HAP-1 (cell line): Measurements from ENCODE around the gene SYTL4.
A peak's percentile ranks its signal among the peaks of the same experiment; 100 is the strongest.

Source experiments
- DNase-seq, 2 experiments: peaks; one replicate each; pipeline ENCODE4 v3.0.0-alpha.2; 2016 to 2020; ENCODE audit warnings: low spot score in 2 of 2
- H3K27me3 ChIP-seq: fragments of 250-450 bp; sonication (Bioruptor Pico); 2 replicates; pipeline ENCODE4 v1.5.1; 2020; ENCODE audit warnings: low read depth, mild to moderate bottlenecking, moderate library complexity
- H3K36me3 ChIP-seq: fragments of 250-450 bp; sonication (Bioruptor Pico); replicated peaks from 2 replicates; pipeline ENCODE4 v1.5.1; 2020; ENCODE audit warnings: mild to moderate bottlenecking
- H3K4me1 ChIP-seq: fragments of 250-450 bp; sonication (Bioruptor Pico); 2 replicates; pipeline ENCODE4 v1.5.1; 2020; ENCODE audit warnings: mild to moderate bottlenecking
- H3K4me3 ChIP-seq: fragments of 250-450 bp; sonication (Bioruptor Pico); 2 replicates; pipeline ENCODE4 v1.5.1; 2020; ENCODE audit warnings: mild to moderate bottlenecking, moderate library complexity
- H3K9me3 ChIP-seq: fragments of 250-450 bp; sonication (Bioruptor Pico); 2 replicates; pipeline ENCODE4 v1.5.1; 2020; ENCODE audit warnings: mild to moderate bottlenecking, moderate library complexity
- in situ Hi-C: fragments of 300-500 bp; cut with MboI; formaldehyde crosslinking; loops from 3 replicates; pipeline ENCODE4 v1.14.3; 2020; ENCODE audit warnings: low sequenced_read_pairs, inconsistent platforms, mixed read lengths

The SYTL4 gene

GRCh38 chrX:100719139-100719538, 12.8 kb downstream of the SYTL4 start:
- H3K9me3 ChIP-seq, result no peaks in the 10 kb centered on the region
- no peaks in the 10 kb centered on the region for H3K36me3 ChIP-seq
- no peak for DNase-seq
- peaks cover 8% of the 10 kb centered on the region for H3K4me1 ChIP-seq
- no peak overlapping the region for H3K4me3 ChIP-seq
- in situ Hi-C loops, result no loop called here
- H3K27me3 ChIP-seq, result no peaks in the 10 kb centered on the region

- Histone ChIP-seq H3K27me3 (no peaks in the 10 kb centered on the region), H3K4me3 (no peak overlapping the region), H3K4me1 (peaks cover 8% of the 10 kb centered on the region), H3K36me3 (no peaks in the 10 kb centered on the region), H3K9me3 (no peaks in the 10 kb centered on the region)
- no peak for DNase-seq
- in situ Hi-C loops, result no loop called here
Measured at GRCh38 chrX:100717363-100717762, 14.6 kb downstream of the SYTL4 start.

GRCh38 chrX:100710816-100711215, 21.1 kb downstream of the SYTL4 start:
- no peaks in the 10 kb centered on the region for H3K36me3 ChIP-seq
- in situ Hi-C loops, result no loop called here
- peak; percentile 22 to 29 for DNase-seq
- H3K9me3 ChIP-seq, result no peaks in the 10 kb centered on the region; the same call in 1 of the 2 replicates
- H3K27me3 ChIP-seq, result no peaks in the 10 kb centered on the region
- peaks cover 10% of the 10 kb centered on the region for H3K4me1 ChIP-seq
- H3K4me3 ChIP-seq, result no peak overlapping the region

GRCh38 chrX:100704581-100705203, 27.2 kb downstream of the SYTL4 start:
- Histone ChIP-seq H3K36me3 (no peaks in the 10 kb centered on the region), H3K9me3 (no peaks in the 10 kb centered on the region; the same call in 1 of the 2 replicates), H3K27me3 (no peaks in the 10 kb centered on the region), H3K4me3 (no peak overlapping the region), H3K4me1 (peaks cover 3% of the 10 kb centered on the region; the same call in 1 of the 2 replicates)
- in situ Hi-C loops, result no loop called here
- DNase-seq, result no peak

- DNase-seq, result no peak
- in situ Hi-C loops, result no loop called here
- no peaks in the 10 kb centered on the region for H3K9me3 ChIP-seq
- H3K4me3 ChIP-seq, result no peak overlapping the region
- H3K36me3 ChIP-seq, result no peaks in the 10 kb centered on the region
- no peaks in the 10 kb centered on the region for H3K27me3 ChIP-seq
- no peaks in the 10 kb centered on the region; the same call in 1 of the 2 replicates for H3K4me1 ChIP-seq
Measured at GRCh38 chrX:100700809-100701208, 31.1 kb downstream of the SYTL4 start.

- no peaks in the 10 kb centered on the region for H3K9me3 ChIP-seq
- H3K36me3 ChIP-seq, result 0 out of 2 replicates have a peak, but pooled peaks cover 4% of the 10 kb centered on the region
- H3K4me1 ChIP-seq, result peaks cover 13% of the 10 kb centered on the region
- DNase-seq, result no peak
- H3K4me3 ChIP-seq, result no peak overlapping the region
- in situ Hi-C loops, result no loop called here
- no peaks in the 10 kb centered on the region for H3K27me3 ChIP-seq
Measured at GRCh38 chrX:100698551-100698950, 33.4 kb downstream of the SYTL4 start.

- H3K27me3 ChIP-seq, result no peaks in the 10 kb centered on the region
- H3K4me3 ChIP-seq, result no peak overlapping the region
- 0 out of 2 replicates have a peak, but pooled peaks cover 4% of the 10 kb centered on the region for H3K36me3 ChIP-seq
- peaks cover 14% of the 10 kb centered on the region for H3K4me1 ChIP-seq
- in situ Hi-C loops, result no loop called here
- no peaks in the 10 kb centered on the region for H3K9me3 ChIP-seq
- DNase-seq, result no peak
Measured at GRCh38 chrX:100696699-100697351, 35.1 kb downstream of the SYTL4 start.

GRCh38 chrX:100695991-100696390, 35.9 kb downstream of the SYTL4 start:
- in situ Hi-C loops, result no loop called here
- Histone ChIP-seq H3K4me1 (peaks cover 14% of the 10 kb centered on the region), H3K36me3 (0 out of 2 replicates have a peak, but pooled peaks cover 4% of the 10 kb centered on the region), H3K9me3 (no peaks in the 10 kb centered on the region), H3K4me3 (no peak overlapping the region), H3K27me3 (no peaks in the 10 kb centered on the region)
- DNase-seq, result no peak

- Histone ChIP-seq H3K36me3 (0 out of 2 replicates have a peak, but pooled peaks cover 4% of the 10 kb centered on the region), H3K27me3 (no peaks in the 10 kb centered on the region), H3K9me3 (no peaks in the 10 kb centered on the region), H3K4me3 (no peak overlapping the region), H3K4me1 (peaks cover 14% of the 10 kb centered on the region)
- peak; percentile 27 to 29 for DNase-seq
- in situ Hi-C loops, result no loop called here
Measured at GRCh38 chrX:100695302-100695701, 36.6 kb downstream of the SYTL4 start.

- Histone ChIP-seq H3K9me3 (no peaks in the 10 kb centered on the region), H3K4me1 (no peaks in the 10 kb centered on the region), H3K36me3 (peaks cover 35% of the 10 kb centered on the region), H3K4me3 (no peak overlapping the region), H3K27me3 (no peaks in the 10 kb centered on the region)
- DNase-seq, result no peak
- in situ Hi-C loops, result loop anchor here (5.0 kb wide), 1 partner anchor 80 kb away; no protein-coding TSS in a partner anchor
Measured at GRCh38 chrX:100687546-100687945, 44.4 kb downstream of the SYTL4 start.

- in situ Hi-C loops, result loop anchor here (5.0 kb wide), 1 partner anchor 80 kb away; no protein-coding TSS in a partner anchor
- H3K9me3 ChIP-seq, result no peaks in the 10 kb centered on the region
- no peak for DNase-seq
- H3K4me3 ChIP-seq, result no peak overlapping the region
- peaks cover 35% of the 10 kb centered on the region for H3K36me3 ChIP-seq
- H3K27me3 ChIP-seq, result no peaks in the 10 kb centered on the region
- no peaks in the 10 kb centered on the region for H3K4me1 ChIP-seq
Measured at GRCh38 chrX:100687128-100687527, 44.8 kb downstream of the SYTL4 start.

GRCh38 chrX:100685997-100686305, 46.0 kb downstream of the SYTL4 start:
- in situ Hi-C loops, result loop anchor here (5.0 kb wide), 1 partner anchor 81 kb away; no protein-coding TSS in a partner anchor
- Histone ChIP-seq H3K27me3 (no peaks in the 10 kb centered on the region), H3K4me1 (no peaks in the 10 kb centered on the region), H3K9me3 (no peaks in the 10 kb centered on the region), H3K36me3 (peaks cover 35% of the 10 kb centered on the region), H3K4me3 (no peak overlapping the region)
- no peak for DNase-seq

- peak; percentile 78 to 86 for DNase-seq
- Histone ChIP-seq H3K4me1 (no peaks in the 10 kb centered on the region), H3K36me3 (peaks cover 37% of the 10 kb centered on the region), H3K27me3 (no peaks in the 10 kb centered on the region), H3K9me3 (no peaks in the 10 kb centered on the region), H3K4me3 (no peak overlapping the region)
- in situ Hi-C loops, result loop anchor here (5.0 kb wide), 1 partner anchor 82 kb away; no protein-coding TSS in a partner anchor
Measured at GRCh38 chrX:100685284-100685996, 46.5 kb downstream of the SYTL4 start.

GRCh38 chrX:100682939-100683338, 49.0 kb downstream of the SYTL4 start:
- H3K27me3 ChIP-seq, result no peaks in the 10 kb centered on the region
- in situ Hi-C loops, result no loop called here

More at GRCh38 chrX:100682939-100683338, 49.0 kb downstream of the SYTL4 start:
- H3K4me3 ChIP-seq, result no peak overlapping the region
- H3K36me3 ChIP-seq, result peaks cover 37% of the 10 kb centered on the region
- H3K4me1 ChIP-seq, result no peaks in the 10 kb centered on the region
- no peaks in the 10 kb centered on the region for H3K9me3 ChIP-seq
- DNase-seq, result no peak
